Measurements from ENCODE around the gene COX10.

DNA sequence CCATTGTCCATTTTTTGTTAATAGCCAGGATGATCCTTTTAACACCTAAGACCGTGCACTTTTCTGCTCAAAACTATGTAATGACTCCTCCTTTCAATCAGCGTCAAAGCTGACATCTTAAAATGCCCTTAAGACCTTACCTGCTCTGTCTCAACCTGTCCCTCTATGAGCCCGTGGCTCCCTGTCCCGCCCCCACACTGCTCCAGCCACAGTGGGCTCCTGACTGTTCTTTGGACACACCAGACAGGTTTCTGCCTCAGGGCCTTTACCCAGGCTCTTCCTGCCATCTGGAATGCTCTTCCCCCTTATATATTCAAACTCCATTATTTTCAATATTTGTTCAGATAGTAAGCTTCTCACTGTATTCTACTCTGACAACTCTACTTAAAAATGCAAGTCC is 153.3 kb downstream of the COX10 start:
- TF ChIP-seq EZH2 (IDR thresholded peaks at IDR 0.05; ENCODE audit: insufficient read depth, poor library complexity, severe bottlenecking) = no peak
- no peak for TF ChIP-seq EZH2phosphoT487 (IDR thresholded peaks at IDR 0.05; ENCODE audit: insufficient read depth, low read depth)

Measured in GM23248 (cell line).